Epithelial cell of proximal tubule (primary cell): ENCODE measurements around the gene HSD3B2. TPM values are rescaled to one million over a fixed set of nuclear protein-coding genes. Genes with fewer than 3 reads are reported as not detected.

Source experiments
- DNase-seq: peaks from one replicate; pipeline ENCODE4 v3.0.0-alpha.2; 2011; ENCODE audit warnings: low read depth
- H3K4me3 ChIP-seq: 2 replicates; pipeline ENCODE4 v1.5.1; 2011; ENCODE audit warnings: low read depth, mild to moderate bottlenecking, low read length
- total RNA-seq: library from RNA; depleted of rRNA; stranded (reverse); fragments of >200 nt; gene quantifications from 2 replicates; pipeline ENCODE4 v1.2.3, GENCODE V29; 2015
- TF ChIP-seq, protein P1 (sequence below): conservative IDR thresholded peaks from 2 replicates; pipeline ENCODE4 v1.5.1; 2012; ENCODE audit warnings: low read depth, mild to moderate bottlenecking, low read length

The HSD3B2 gene
- total RNA-seq, 1 donor from 2014 or later = not detected

DNA sequence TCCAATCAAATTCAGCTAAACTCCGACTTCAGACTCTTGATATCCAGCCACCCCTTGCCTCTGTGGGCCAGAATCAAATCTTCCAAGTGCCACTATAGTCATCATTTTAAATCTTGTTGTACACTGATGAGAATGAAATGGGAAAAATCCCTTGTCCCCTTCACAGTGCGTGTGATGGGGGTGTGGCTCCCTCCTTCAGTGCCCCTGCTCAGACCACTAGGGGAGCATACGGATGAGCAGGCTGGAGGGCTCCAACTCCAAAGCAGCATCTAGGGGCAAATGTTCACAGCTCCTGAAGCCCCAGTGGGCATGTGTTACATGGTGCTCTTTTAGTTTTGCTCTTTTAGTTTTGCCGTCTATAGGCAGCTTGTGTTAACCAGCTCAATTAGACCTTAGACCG is 56.6 kb downstream of the HSD3B2 start:
- DNase-seq = no peak
- TF ChIP-seq, protein P1, sequence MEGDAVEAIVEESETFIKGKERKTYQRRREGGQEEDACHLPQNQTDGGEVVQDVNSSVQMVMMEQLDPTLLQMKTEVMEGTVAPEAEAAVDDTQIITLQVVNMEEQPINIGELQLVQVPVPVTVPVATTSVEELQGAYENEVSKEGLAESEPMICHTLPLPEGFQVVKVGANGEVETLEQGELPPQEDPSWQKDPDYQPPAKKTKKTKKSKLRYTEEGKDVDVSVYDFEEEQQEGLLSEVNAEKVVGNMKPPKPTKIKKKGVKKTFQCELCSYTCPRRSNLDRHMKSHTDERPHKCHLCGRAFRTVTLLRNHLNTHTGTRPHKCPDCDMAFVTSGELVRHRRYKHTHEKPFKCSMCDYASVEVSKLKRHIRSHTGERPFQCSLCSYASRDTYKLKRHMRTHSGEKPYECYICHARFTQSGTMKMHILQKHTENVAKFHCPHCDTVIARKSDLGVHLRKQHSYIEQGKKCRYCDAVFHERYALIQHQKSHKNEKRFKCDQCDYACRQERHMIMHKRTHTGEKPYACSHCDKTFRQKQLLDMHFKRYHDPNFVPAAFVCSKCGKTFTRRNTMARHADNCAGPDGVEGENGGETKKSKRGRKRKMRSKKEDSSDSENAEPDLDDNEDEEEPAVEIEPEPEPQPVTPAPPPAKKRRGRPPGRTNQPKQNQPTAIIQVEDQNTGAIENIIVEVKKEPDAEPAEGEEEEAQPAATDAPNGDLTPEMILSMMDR = no peak
- H3K4me3 ChIP-seq = no peak overlapping the region

DNA sequence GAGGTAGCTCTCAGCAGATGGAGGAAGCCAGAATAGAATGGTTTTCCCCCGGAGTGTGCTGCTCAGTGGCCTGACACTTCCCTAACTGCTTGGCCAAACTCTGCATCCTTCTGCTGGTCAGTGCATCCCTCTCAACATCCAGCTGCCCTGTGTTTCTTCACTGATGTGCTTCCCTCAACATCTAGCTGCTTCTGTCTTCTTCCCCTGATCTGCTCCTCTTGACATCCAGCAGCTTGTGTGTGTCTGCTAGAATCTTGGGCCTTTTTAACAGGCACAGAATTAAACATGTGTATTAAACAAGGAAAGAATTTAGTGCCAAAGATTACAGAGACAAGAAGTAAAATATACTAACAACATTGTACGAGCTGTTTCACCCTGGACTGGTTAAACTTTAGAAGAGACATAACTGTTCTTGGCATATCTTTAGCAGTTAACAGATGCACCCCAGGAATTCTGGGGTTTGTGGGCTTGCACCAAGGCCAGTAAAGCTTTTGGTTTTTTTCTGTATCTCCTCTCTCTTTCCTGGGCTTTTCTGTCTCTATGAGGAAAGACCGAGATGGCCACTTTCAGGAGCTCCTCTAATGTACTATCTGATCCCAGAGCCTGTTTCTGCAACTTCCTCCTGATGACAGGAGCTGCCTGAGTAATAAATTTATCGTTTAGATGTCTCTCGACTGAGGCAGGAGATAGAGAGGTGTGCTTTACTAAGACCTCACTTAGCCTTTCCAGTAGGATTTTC is 57.3 kb downstream of the HSD3B2 start:
- TF ChIP-seq, protein P1 = no peak
- no peak overlapping the region for H3K4me3 ChIP-seq
- DNase-seq = no peak

Other genes starting within 250 kb of the HSD3B2 start
- not detected in 2 replicates for gene HAO2, start 46.4 kb upstream of the HSD3B2 start, total RNA-seq
- gene HSD3B1, start 92.1 kb downstream of the HSD3B2 start, total RNA-seq = 0.07 TPM in 1 of 2 replicates, not detected in the other
- 5.7 and 6.8 TPM in 2 replicates for gene ZNF697, start 233.1 kb downstream of the HSD3B2 start, total RNA-seq